H9 (cell line): ENCODE results near the gene CAPN8. TPM values are rescaled to one million over a fixed set of nuclear protein-coding genes. Genes with fewer than 3 reads are reported as not detected.

Experiments used
- DNase-seq: peaks from one replicate; pipeline ENCODE4 v3.0.0-alpha.2; 2017
- H2AFZ ChIP-seq: one replicate; pipeline ENCODE4 v1.6.1; 2013; ENCODE audit warnings: mild to moderate bottlenecking, low read length, control low read depth, moderate library complexity
- H2AK5ac ChIP-seq: 2 replicates; pipeline ENCODE4 v1.6.1; 2013; ENCODE audit warnings: low read length, control low read depth, mixed read lengths; ENCODE audit not compliant: insufficient read length
- H2BK120ac ChIP-seq: one replicate; pipeline ENCODE4 v1.6.1; 2013; ENCODE audit warnings: low read depth, mild to moderate bottlenecking, low read length, control low read depth, inconsistent platforms; ENCODE audit not compliant: poor library complexity, severe bottlenecking
- H2BK12ac ChIP-seq: 2 replicates; pipeline ENCODE4 v1.6.1; 2013; ENCODE audit warnings: low read length, control low read depth, mixed read lengths, low read depth; ENCODE audit not compliant: insufficient read length
- H2BK15ac ChIP-seq: 2 replicates; pipeline ENCODE4 v1.6.1; 2013; ENCODE audit warnings: low read depth, low read length, control low read depth
- H2BK20ac ChIP-seq: one replicate; pipeline ENCODE4 v1.6.1; 2013; ENCODE audit warnings: low read depth, mild to moderate bottlenecking, low read length, control low read depth, inconsistent platforms; ENCODE audit not compliant: poor library complexity, severe bottlenecking
- H2BK5ac ChIP-seq: 2 replicates; pipeline ENCODE4 v1.6.1; 2013; ENCODE audit warnings: low read length, control low read depth, mixed read lengths; ENCODE audit not compliant: insufficient read length
- H3K14ac ChIP-seq: 2 replicates; pipeline ENCODE4 v1.6.1; 2013; ENCODE audit warnings: low read length, control low read depth; ENCODE audit not compliant: insufficient read depth
- H3K18ac ChIP-seq: 2 replicates; pipeline ENCODE4 v1.6.1; 2013; ENCODE audit warnings: low read depth, mild to moderate bottlenecking, mixed read lengths, low read length, control low read depth; ENCODE audit not compliant: insufficient read length
- H3K23ac ChIP-seq: 2 replicates; pipeline ENCODE4 v1.6.1; 2013; ENCODE audit warnings: low read length, control low read depth, mixed read lengths, low read depth; ENCODE audit not compliant: insufficient read length
- H3K23me2 ChIP-seq: 2 replicates; pipeline ENCODE4 v1.6.1; 2013; ENCODE audit warnings: low read depth, mild to moderate bottlenecking, mixed read lengths, low read length, control low read depth; ENCODE audit not compliant: insufficient read length, poor library complexity, severe bottlenecking
- H3K27ac ChIP-seq: 2 replicates; pipeline ENCODE4 v1.5.1; 2013; ENCODE audit warnings: low read length, control low read depth, mixed read lengths, low read depth; ENCODE audit not compliant: insufficient read length
- H3K27me3 ChIP-seq: 2 replicates; pipeline ENCODE4 v1.6.1; 2013; ENCODE audit warnings: low read length, control low read depth, inconsistent platforms; ENCODE audit not compliant: insufficient read depth
- H3K4ac ChIP-seq: 2 replicates; pipeline ENCODE4 v1.6.1; 2013; ENCODE audit warnings: low read depth, mild to moderate bottlenecking, control low read depth, inconsistent platforms, low read length, moderate library complexity
- H3K4me1 ChIP-seq: 2 replicates; pipeline ENCODE4 v1.6.1; 2013; ENCODE audit warnings: low read length, control low read depth, inconsistent platforms; ENCODE audit not compliant: insufficient read depth
- H3K4me2 ChIP-seq: 2 replicates; pipeline ENCODE4 v1.6.1; 2013; ENCODE audit warnings: low read length, control low read depth, mixed read lengths; ENCODE audit not compliant: insufficient read length, insufficient read depth
- H3K56ac ChIP-seq: 2 replicates; pipeline ENCODE4 v1.6.1; 2013; ENCODE audit warnings: low read depth, mild to moderate bottlenecking, mixed read lengths, low read length, control low read depth; ENCODE audit not compliant: insufficient read length
- H3K79me1 ChIP-seq: 2 replicates; pipeline ENCODE4 v1.6.1; 2013; ENCODE audit warnings: low read depth, mild to moderate bottlenecking, moderate library complexity, low read length, control low read depth, inconsistent platforms; ENCODE audit not compliant: insufficient read depth, poor library complexity, severe bottlenecking
- H3K79me2 ChIP-seq: 2 replicates; pipeline ENCODE4 v1.6.1; 2013; ENCODE audit warnings: low read length, control low read depth, inconsistent platforms; ENCODE audit not compliant: insufficient read depth
- H3K9ac ChIP-seq: 2 replicates; pipeline ENCODE4 v1.6.1; 2013; ENCODE audit warnings: low read length, control low read depth, mixed read lengths; ENCODE audit not compliant: insufficient read length; ENCODE audit errors: extremely low read depth
- H3K9me3 ChIP-seq: one replicate; pipeline ENCODE4 v1.6.1; 2013; ENCODE audit warnings: low read depth, low read length, inconsistent platforms; ENCODE audit not compliant: control insufficient read depth
- H3T11ph ChIP-seq: one replicate; pipeline ENCODE4 v1.6.1; 2013; ENCODE audit warnings: mild to moderate bottlenecking, low read length, control low read depth, inconsistent platforms
- H4K20me1 ChIP-seq: one replicate; pipeline ENCODE4 v1.6.1; 2013; ENCODE audit not compliant: control insufficient read depth, insufficient read length, insufficient read depth
- H4K5ac ChIP-seq: 2 replicates; pipeline ENCODE4 v1.6.1; 2013; ENCODE audit warnings: low read depth, mild to moderate bottlenecking, mixed read lengths, low read length, control low read depth; ENCODE audit not compliant: insufficient read length
- H4K8ac ChIP-seq: replicated peaks from 2 replicates; pipeline ENCODE4 v1.6.1; 2013; ENCODE audit warnings: low read length, control low read depth, mixed read lengths, low read depth; ENCODE audit not compliant: insufficient read length
- H4K91ac ChIP-seq: 2 replicates; pipeline ENCODE4 v1.6.1; 2013; ENCODE audit warnings: low read depth, mild to moderate bottlenecking, moderate library complexity, mixed read lengths, low read length, control low read depth; ENCODE audit not compliant: insufficient read length
- H3K27ac Mint-ChIP-seq, 3 experiments: 2 replicates in 2 of 3; 3 replicates in 1 of 3; pipeline ENCODE4 v1.8.0; 2020 to 2021; ENCODE audit warnings: mixed read lengths in 3 of 3, mild to moderate bottlenecking in 1 of 3, moderate library complexity in 1 of 3
- H3K27me3 Mint-ChIP-seq: 2 replicates; pipeline ENCODE4 v1.8.0; 2021; ENCODE audit warnings: low read depth, mild to moderate bottlenecking, moderate library complexity, mixed read lengths
- H3K36me3 Mint-ChIP-seq, 3 experiments: 2 replicates in 2 of 3; 3 replicates in 1 of 3; pipeline ENCODE4 v1.8.0; 2020 to 2021; ENCODE audit warnings: low read depth in 3 of 3, mixed read lengths in 3 of 3; ENCODE audit not compliant: insufficient read depth in 1 of 3
- H3K4me1 Mint-ChIP-seq, 2 experiments: 2 replicates each; pipeline ENCODE4 v1.8.0; 2020; ENCODE audit warnings: mixed read lengths in 2 of 2
- H3K4me3 Mint-ChIP-seq, 2 experiments: 2 replicates in 1 of 2; 3 replicates in 1 of 2; pipeline ENCODE4 v1.8.0; 2020 to 2021; ENCODE audit warnings: mild to moderate bottlenecking in 2 of 2, mixed read lengths in 2 of 2, moderate library complexity in 1 of 2
- H3K9me3 Mint-ChIP-seq, 2 experiments: 2 replicates in 1 of 2; 3 replicates in 1 of 2; pipeline ENCODE4 v1.8.0; 2020; ENCODE audit warnings: mild to moderate bottlenecking in 2 of 2, mixed read lengths in 2 of 2, moderate library complexity in 1 of 2
- CTCF ChIP-seq: fragments of 200-600 bp; sonication (generic); conservative IDR thresholded peaks from 3 replicates; pipeline ENCODE4 v1.8.0; 2021; ENCODE audit warnings: antibody characterized with exemption, mild to moderate bottlenecking
- WGBS: extraction: QIAGEN DNeasy Blood & Tissue Kit; methylation state at CpG from one replicate; pipeline ENCODE4 v1.1.7; 2013; ENCODE audit warnings: missing lambda C conversion rate, low lambda C conversion rate, mixed read lengths; ENCODE audit not compliant: insufficient read length; ENCODE audit errors: extremely low coverage; 5-methylcytosine and 5-hydroxymethylcytosine counted together
- total RNA-seq: library from RNA; stranded (reverse); gene quantifications from 2 replicates; pipeline ENCODE4 v1.2.1, GENCODE V29; 2021

Gene CAPN8
- total RNA-seq, 1 experiment from 2014 or later, result not detected

- Mint-ChIP-seq H3K9me3 (no peaks in the 10 kb centered on the region), H3K27me3 (no peaks in the 10 kb centered on the region; the same call in none of the 2 replicates), H3K27ac (no peak overlapping the region), H3K4me1 (peaks cover 12 to 14% of the 10 kb centered on the region in 2 experiments), H3K36me3 (no peaks in the 10 kb centered on the region), H3K4me3 (no peak overlapping the region)
- Histone ChIP-seq H3K4me1 (no peaks in the 10 kb centered on the region), H3K27me3 (no peaks in the 10 kb centered on the region), H3K23me2 (no peaks in the 10 kb centered on the region), H4K91ac (no peak overlapping the region), H3K27ac (no peak overlapping the region), H2BK12ac (no peak overlapping the region), H3T11ph (no peak overlapping the region), H2BK15ac (no peak overlapping the region), H3K9me3 (no peaks in the 10 kb centered on the region), H4K20me1 (no peaks in the 10 kb centered on the region), H4K8ac (no peak overlapping the region), H3K18ac (no peak overlapping the region), H3K79me1 (no peaks in the 10 kb centered on the region), H3K4me2 (no peak overlapping the region), H3K4ac (no peak overlapping the region), H2BK120ac (no peak overlapping the region), H2AK5ac (no peak overlapping the region), H3K79me2 (no peaks in the 10 kb centered on the region), H3K14ac (no peak overlapping the region), H4K5ac (no peak overlapping the region), H2BK20ac (no peak overlapping the region), H2AFZ (no peak overlapping the region), H3K9ac (no peak overlapping the region), H3K23ac (no peak overlapping the region), H2BK5ac (no peak overlapping the region), H3K56ac (no peak overlapping the region)
- WGBS, result no CpG with 5 or more reads among the region's 4 CpGs
- TF ChIP-seq CTCF, result no peak
- DNase-seq, result no peak
Observed at GRCh38 chr1:223542831-223543230, 122.7 kb downstream of the CAPN8 start.
